ENCODE measurements around the gene SLC1A2. TPM values are rescaled to one million over a fixed set of nuclear protein-coding genes. Genes with fewer than 3 reads are reported as not detected.

Gene SLC1A2
- total RNA-seq, 1 donor from 2014 or later, result not detected

- TF ChIP-seq CTCF (IDR thresholded peaks at IDR 0.05; ENCODE audit: insufficient read depth, low read length, poor library complexity, severe bottlenecking), result no peak
- no peak for DNase-seq (ENCODE audit: low read depth)
- no peaks in the 10 kb centered on the region for H3K27me3 ChIP-seq (ENCODE audit: control insufficient read depth, insufficient read depth, low read length)
- H3K36me3 ChIP-seq (ENCODE audit: control insufficient read depth, insufficient read depth, low read length), result no peaks in the 10 kb centered on the region
- no peak overlapping the region for H3K4me3 ChIP-seq (ENCODE audit: low read depth, low read length)
Measured at GRCh38 chr11:35383953-35384352, 35.4 kb downstream of the SLC1A2 start.

- H3K4me3 ChIP-seq (ENCODE audit: low read depth, low read length), result no peak overlapping the region
- no peak for DNase-seq (ENCODE audit: low read depth)
- no peaks in the 10 kb centered on the region for H3K36me3 ChIP-seq (ENCODE audit: control insufficient read depth, insufficient read depth, low read length)
- no peaks in the 10 kb centered on the region for H3K27me3 ChIP-seq (ENCODE audit: control insufficient read depth, insufficient read depth, low read length)
- TF ChIP-seq CTCF (IDR thresholded peaks at IDR 0.05; ENCODE audit: insufficient read depth, low read length, poor library complexity, severe bottlenecking), result no peak
Measured at GRCh38 chr11:35381709-35382322, 37.5 kb downstream of the SLC1A2 start.

DNA sequence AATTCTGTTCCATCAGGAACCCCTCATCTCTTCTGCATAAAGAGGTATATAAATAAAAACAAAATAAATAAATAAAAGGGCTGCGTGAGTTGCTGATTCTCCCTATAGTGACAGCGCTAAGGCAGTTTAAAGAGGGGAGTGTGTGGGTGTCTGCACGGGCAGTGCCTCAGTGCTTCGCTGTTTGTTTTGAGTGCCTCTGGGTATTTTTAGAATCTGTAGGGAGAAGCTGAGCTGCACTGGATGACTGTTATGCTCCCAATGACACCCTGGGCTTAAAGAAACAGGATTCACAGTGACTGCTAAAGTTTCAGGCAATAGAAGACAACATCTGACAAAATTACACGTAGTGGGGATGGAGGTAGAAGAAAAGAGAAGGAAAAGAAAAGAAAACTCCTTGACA lies 38.8 kb downstream of the SLC1A2 start:
- H3K4me3 ChIP-seq (ENCODE audit: low read depth, low read length), result no peak overlapping the region
- no peaks in the 10 kb centered on the region for H3K36me3 ChIP-seq (ENCODE audit: control insufficient read depth, insufficient read depth, low read length)
- no peak for TF ChIP-seq CTCF (IDR thresholded peaks at IDR 0.05; ENCODE audit: insufficient read depth, low read length, poor library complexity, severe bottlenecking)
- DNase-seq (ENCODE audit: low read depth), result no peak
- no peaks in the 10 kb centered on the region for H3K27me3 ChIP-seq (ENCODE audit: control insufficient read depth, insufficient read depth, low read length)

DNA sequence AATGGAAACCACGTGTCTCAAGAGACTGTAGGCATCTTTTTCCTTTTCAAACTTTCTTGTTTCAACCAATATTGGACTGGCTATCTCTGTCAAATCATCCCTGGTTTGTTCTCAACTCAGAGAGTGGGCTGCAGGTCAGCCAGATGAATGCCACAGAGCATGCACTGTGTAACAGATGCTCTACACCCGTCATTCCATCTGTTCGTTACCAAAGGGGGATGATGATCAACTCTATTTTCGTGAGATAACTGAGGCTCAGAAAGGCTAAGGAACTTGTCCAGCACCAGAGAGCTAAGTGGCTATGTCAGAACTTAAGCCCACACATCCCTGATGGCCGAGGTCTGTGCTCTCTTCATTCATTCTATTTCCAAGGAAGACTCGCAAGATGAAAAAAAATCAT lies 42.1 kb downstream of the SLC1A2 start:
- DNase-seq (ENCODE audit: low read depth), result no peak
- Histone ChIP-seq H3K4me3 (ENCODE audit: low read depth, low read length) (no peak overlapping the region), H3K27me3 (ENCODE audit: control insufficient read depth, insufficient read depth, low read length) (no peaks in the 10 kb centered on the region), H3K36me3 (ENCODE audit: control insufficient read depth, insufficient read depth, low read length) (no peaks in the 10 kb centered on the region)
- TF ChIP-seq CTCF (IDR thresholded peaks at IDR 0.05; ENCODE audit: insufficient read depth, low read length, poor library complexity, severe bottlenecking), result no peak

DNA sequence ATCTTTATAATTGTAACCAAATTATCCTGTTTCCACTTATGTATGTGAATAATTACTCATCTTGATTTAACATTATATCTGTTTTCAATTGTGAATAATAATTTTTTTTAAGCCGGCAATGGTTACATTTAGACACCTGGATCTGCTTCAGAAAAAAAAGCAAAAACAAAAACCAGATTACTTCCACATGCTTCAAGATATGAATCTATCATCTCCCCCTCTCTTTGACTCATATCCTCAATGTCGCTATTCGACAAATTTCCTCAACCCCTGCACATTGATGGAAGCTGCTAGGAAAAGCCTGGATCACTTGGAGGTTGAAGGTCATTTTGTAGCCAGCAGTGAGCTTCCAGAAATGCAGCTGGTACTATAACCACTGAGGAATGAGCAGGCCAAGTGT lies 42.7 kb downstream of the SLC1A2 start:
- Histone ChIP-seq H3K27me3 (ENCODE audit: control insufficient read depth, insufficient read depth, low read length) (no peaks in the 10 kb centered on the region), H3K36me3 (ENCODE audit: control insufficient read depth, insufficient read depth, low read length) (no peaks in the 10 kb centered on the region)
- no peak for DNase-seq (ENCODE audit: low read depth)

More for the DNA sequence above, 42.7 kb downstream of the SLC1A2 start:
- TF ChIP-seq CTCF (IDR thresholded peaks at IDR 0.05; ENCODE audit: insufficient read depth, low read length, poor library complexity, severe bottlenecking), result no peak
- no peak overlapping the region for H3K4me3 ChIP-seq (ENCODE audit: low read depth, low read length)
